Right lobe of liver (tissue), 6 donors: Measurements from ENCODE around the gene CPSF3. TPM values are rescaled to one million over a fixed set of nuclear protein-coding genes. Genes with fewer than 3 reads are reported as not detected.

Experiments
- ATAC-seq, 4 donors: fragments of 200-7000 bp; cut with Tn5 transposase; one replicate each; pipeline ENCODE4 v1.9.1; 2020; ENCODE audit warnings: mild to moderate bottlenecking in 4 of 4, moderate library complexity in 4 of 4
- DNase-seq, 3 donors: peaks; one replicate each; pipeline ENCODE4 v3.0.0-alpha.2; 2020
- H3K27ac ChIP-seq, 3 donors: fragments of 200-600 bp; one replicate each; pipeline ENCODE4 v1.8.0; 2022
- H3K27me3 ChIP-seq, 2 donors: fragments of 200-600 bp; one replicate each; pipeline ENCODE4 v1.8.0; 2022
- H3K36me3 ChIP-seq, 4 donors: fragments of 200-600 bp; sonication (generic) in 1 of 4; one replicate each; pipeline versions ENCODE4 v1.5.1 to v1.8.0; 2017 to 2022; ENCODE audit warnings: control low read depth in 1 of 4
- H3K4me1 ChIP-seq, 4 donors: fragments of 200-600 bp; sonication (generic) in 1 of 4; one replicate each; pipeline versions ENCODE4 v1.5.1 to v1.8.0; 2017 to 2022; ENCODE audit warnings: control low read depth in 1 of 4
- H3K4me3 ChIP-seq, 3 donors: fragments of 200-600 bp; one replicate each; pipeline ENCODE4 v1.8.0; 2022
- H3K9me3 ChIP-seq, 4 donors: fragments of 200-600 bp; sonication (generic) in 1 of 4; one replicate each; pipeline versions ENCODE4 v1.5.1 to v1.8.0; 2017 to 2022; ENCODE audit warnings: control low read depth in 1 of 4
- POLR2A ChIP-seq: fragments of 450-650 bp; IDR thresholded peaks from one replicate; pipeline ENCODE4 v1.6.1; 2017; ENCODE audit warnings: antibody characterized with exemption, mild to moderate bottlenecking
- WGBS: methylation state at CpG from one replicate; pipeline ENCODE4 v1.1.6; 2018; ENCODE audit warnings: low coverage, low lambda C conversion rate; ENCODE audit not compliant: insufficient coverage; ENCODE audit errors: missing lambda C conversion rate; 5-methylcytosine and 5-hydroxymethylcytosine counted together
- intact Hi-C, 2 donors: fragments of 100-400 bp; cut with DNase I; formaldehyde crosslinking; loops; one replicate each; pipeline versions ENCODE4 v1.11.2 to v1.14.1; 2022
- total RNA-seq, 6 experiments: library from RNA; depleted of rRNA in 2 of 6; stranded (reverse); fragments of >200 nt in 2 of 6; fragmentation: NEBNext Ultra II Directional in 3 of 6; extraction: Animal tissue kit (Norgen Biotek cat#: 25700) in 3 of 6; gene quantifications; one replicate each; pipeline versions ENCODE4 v1.1.0 to v1.2.4, GENCODE V29; 2016 to 2023
- TF ChIP-seq, protein P1 (sequence below), 4 donors: fragments of 200-600 bp in 3 of 4; fragments of 450-650 bp in 1 of 4; IDR thresholded peaks; one replicate each; pipeline versions ENCODE4 v1.5.1 to v1.8.0; 2016 to 2022; ENCODE audit warnings: antibody characterized with exemption in 4 of 4, mild to moderate bottlenecking in 2 of 4
- donor health status: DM: no; HTN: yes; CAD: no.
- donor health status: DM: no; HTN: no; CAD: no.
- donor health status: DM: no; HTN: no; CAD: no.
- donor health status: DM: no; HTN: yes; CAD: no.
- donor health status: DM: no; HTN: yes; CAD: no.

CPSF3 gene
- total RNA-seq, 6 experiments from 2014 or later, result 10.6 to 21.2 (median 11.7) TPM

DNA sequence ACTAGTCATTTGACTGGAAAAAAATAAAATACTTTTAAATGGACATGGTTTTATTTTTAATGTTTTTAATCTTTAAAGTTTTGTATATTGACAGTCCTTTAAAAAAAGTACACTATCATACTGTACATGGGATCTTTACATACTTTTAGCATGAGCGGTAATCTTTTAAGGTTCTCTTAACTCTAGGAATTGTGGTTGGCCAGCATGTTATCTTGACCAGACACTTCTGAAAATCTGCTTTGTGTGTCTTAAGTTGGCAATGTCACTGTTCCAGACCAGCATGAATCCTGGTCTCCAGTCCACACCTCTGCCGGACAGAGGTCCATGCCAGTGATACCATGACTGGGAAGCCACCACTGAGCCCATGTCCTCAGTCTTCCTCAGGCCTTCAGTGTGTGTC lies 17.8 kb upstream of the CPSF3 start:
- no peak for ATAC-seq
- Histone ChIP-seq H3K9me3 (no peaks in the 10 kb centered on the region), H3K27me3 (no peaks in the 10 kb centered on the region), H3K36me3 (peaks cover 0 to 3% (median under 1%) of the 10 kb centered on the region in 4 donors), H3K27ac (no peak overlapping the region), H3K4me3 (no peak overlapping the region), H3K4me1 (no peaks in the 10 kb centered on the region)
- TF ChIP-seq, protein P1, sequence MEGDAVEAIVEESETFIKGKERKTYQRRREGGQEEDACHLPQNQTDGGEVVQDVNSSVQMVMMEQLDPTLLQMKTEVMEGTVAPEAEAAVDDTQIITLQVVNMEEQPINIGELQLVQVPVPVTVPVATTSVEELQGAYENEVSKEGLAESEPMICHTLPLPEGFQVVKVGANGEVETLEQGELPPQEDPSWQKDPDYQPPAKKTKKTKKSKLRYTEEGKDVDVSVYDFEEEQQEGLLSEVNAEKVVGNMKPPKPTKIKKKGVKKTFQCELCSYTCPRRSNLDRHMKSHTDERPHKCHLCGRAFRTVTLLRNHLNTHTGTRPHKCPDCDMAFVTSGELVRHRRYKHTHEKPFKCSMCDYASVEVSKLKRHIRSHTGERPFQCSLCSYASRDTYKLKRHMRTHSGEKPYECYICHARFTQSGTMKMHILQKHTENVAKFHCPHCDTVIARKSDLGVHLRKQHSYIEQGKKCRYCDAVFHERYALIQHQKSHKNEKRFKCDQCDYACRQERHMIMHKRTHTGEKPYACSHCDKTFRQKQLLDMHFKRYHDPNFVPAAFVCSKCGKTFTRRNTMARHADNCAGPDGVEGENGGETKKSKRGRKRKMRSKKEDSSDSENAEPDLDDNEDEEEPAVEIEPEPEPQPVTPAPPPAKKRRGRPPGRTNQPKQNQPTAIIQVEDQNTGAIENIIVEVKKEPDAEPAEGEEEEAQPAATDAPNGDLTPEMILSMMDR (IDR thresholded peaks at IDR 0.05), result no peak
- TF ChIP-seq POLR2A, result no peak
- DNase-seq, result no peak
- intact Hi-C loops, result no loop called here
- WGBS, result 100% methylated on average over 2 of the region's 2 CpGs

DNA sequence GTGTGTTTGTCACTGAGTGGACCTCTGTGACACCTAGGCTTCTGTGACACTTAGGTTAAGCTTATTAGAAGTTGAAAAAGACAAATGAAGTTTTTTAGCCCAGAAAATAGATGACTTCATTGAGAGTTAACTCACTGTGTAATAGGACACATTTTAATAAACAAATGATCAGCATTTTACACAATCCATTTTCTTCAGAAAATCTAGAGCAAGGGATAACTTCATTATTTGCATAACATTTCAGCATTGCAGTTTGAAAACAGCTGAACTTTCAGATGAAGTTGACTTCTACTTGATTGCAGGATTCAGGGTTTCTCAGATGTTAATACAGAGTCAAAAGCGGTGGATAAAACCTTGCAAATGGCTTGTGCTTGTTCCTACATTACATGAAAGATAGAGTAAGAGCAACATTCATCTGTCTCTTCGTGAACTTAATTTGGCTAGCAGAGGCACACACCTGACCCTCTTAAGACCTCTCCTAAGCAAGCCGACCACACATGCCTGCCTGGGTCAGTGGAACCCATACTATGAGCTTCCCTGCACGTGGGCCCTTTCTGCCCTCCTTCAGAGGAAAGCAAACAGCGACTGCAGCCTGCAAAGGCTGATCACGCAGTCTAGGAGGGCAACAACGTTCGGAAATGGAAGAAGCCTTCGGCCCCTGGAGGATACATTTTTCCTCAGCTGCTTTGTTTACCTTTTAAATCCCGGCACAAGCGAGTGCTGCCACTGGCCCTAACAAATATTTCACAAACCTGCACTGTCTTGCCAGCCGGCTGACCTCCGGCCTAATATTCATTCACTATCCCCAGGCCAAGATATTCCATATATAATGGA lies 16.7 kb upstream of the CPSF3 start:
- no peak for ATAC-seq
- no peaks in the 10 kb centered on the region for H3K9me3 ChIP-seq
- TF ChIP-seq, protein P1 (IDR thresholded peaks at IDR 0.05), result no peak
- no peak for TF ChIP-seq POLR2A
- H3K4me3 ChIP-seq, result no peak overlapping the region
- no peak overlapping the region for H3K27ac ChIP-seq
- 87% methylated on average over 11 of the region's 13 CpGs for WGBS
- peaks cover 0 to 12% (median 2%) of the 10 kb centered on the region in 4 donors for H3K36me3 ChIP-seq
- H3K4me1 ChIP-seq, result no peaks in the 10 kb centered on the region
- no peaks in the 10 kb centered on the region for H3K27me3 ChIP-seq
- DNase-seq, result no peak
- intact Hi-C loops, result no loop called here

DNA sequence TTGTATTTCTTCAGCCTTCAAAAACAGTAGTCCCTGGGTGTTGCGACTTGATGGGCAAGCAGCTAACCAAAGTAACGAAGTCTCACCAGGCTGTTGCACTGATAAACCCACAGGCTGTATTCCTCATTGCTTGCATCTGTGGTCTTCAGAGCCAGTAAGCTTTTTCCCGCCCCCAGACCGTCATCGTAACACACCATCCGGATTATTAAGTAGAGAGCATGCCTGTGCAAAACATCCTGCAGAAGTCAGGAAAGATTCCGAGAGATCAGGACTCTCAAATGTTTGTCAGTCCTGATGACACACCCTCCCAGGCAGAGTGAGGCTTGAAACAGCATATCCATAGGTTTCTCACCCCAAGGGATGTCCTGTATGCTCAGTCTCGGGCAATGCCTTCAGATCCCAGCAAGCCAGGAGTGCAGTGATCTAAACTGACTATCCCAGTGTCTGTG lies 16.1 kb upstream of the CPSF3 start:
- TF ChIP-seq, protein P1 (IDR thresholded peaks at IDR 0.05), result no peak
- TF ChIP-seq POLR2A, result no peak
- H3K4me1 ChIP-seq, result no peaks in the 10 kb centered on the region
- intact Hi-C loops, result no loop called here
- H3K4me3 ChIP-seq, result no peak overlapping the region
- H3K27ac ChIP-seq, result no peak overlapping the region
- peaks cover 0 to 16% (median 2%) of the 10 kb centered on the region in 4 donors for H3K36me3 ChIP-seq
- H3K27me3 ChIP-seq, result no peaks in the 10 kb centered on the region
- WGBS, result 96% methylated on average over 7 of the region's 8 CpGs
- no peaks in the 10 kb centered on the region for H3K9me3 ChIP-seq
- DNase-seq, result no peak
- ATAC-seq, result no peak

DNA sequence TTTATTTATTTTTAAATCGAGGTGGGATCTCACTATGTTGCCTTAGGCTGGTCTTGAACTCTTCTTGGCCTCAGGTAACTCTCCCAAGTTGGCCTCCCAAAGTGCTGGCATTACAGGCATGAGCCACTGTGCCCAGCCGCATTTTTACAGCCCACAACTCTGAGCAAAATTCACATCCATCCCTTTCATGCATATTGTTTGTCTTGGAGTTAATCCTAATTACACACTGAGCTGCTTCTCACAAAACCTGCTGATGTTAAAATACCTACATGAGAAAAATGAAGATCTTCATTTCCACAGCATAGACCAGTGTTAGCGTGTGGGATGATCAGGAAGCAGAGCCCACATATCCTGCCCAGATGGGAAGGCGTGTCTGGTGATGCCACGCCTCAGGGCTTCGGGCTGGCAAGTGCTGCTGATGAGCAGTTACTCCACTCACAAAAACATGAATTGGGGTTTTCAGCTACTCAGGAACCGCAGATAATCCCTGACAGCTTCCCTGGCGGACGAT lies 14.8 kb upstream of the CPSF3 start:
- 47% methylated on average over 4 of the region's 9 CpGs for WGBS
- ATAC-seq, result peak in 2 of 4 donors; percentile 45 to 47
- peaks cover 0 to 16% (median 2%) of the 10 kb centered on the region in 4 donors for H3K36me3 ChIP-seq

More for the DNA sequence above, 14.8 kb upstream of the CPSF3 start:
- no peaks in the 10 kb centered on the region for H3K27me3 ChIP-seq
- no peak overlapping the region for H3K27ac ChIP-seq
- DNase-seq, result no peak
- TF ChIP-seq POLR2A, result no peak
- TF ChIP-seq, protein P1 (IDR thresholded peaks at IDR 0.05), result no peak
- intact Hi-C loops, result no loop called here
- H3K4me1 ChIP-seq, result no peaks in the 10 kb centered on the region
- H3K4me3 ChIP-seq, result no peak overlapping the region
- no peaks in the 10 kb centered on the region for H3K9me3 ChIP-seq
